ENCODE results near the gene L3MBTL2.
"Not testable (repeated sequence)": the region's sequence is repeated elsewhere in the genome, so short reads cannot be mapped to it uniquely, and the experiment has no call there.

The L3MBTL2 gene

GRCh38 chr22:41204992-41205900 lies at the start of gene L3MBTL2:
L3MBTL2 (plus strand) TSS chr22:41205312; CDS start chr22:41205363, 51 bp downstream.
- DNase-seq (ENCODE audit: low read depth): peak; percentile 88

DNA sequence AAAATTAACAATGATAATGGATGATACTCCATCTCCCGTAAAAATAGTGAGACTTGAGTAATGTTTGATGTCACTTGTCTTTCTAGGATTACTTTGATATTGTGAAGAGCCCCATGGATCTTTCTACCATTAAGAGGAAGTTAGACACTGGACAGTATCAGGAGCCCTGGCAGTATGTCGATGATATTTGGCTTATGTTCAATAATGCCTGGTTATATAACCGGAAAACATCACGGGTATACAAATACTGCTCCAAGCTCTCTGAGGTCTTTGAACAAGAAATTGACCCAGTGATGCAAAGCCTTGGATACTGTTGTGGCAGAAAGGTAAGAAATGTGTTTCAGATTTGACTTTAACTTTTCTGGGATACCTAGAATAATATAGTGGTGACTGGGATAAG lies 48.0 kb upstream of the L3MBTL2 start:
- DNase-seq (ENCODE audit: low read depth): no peak

DNA sequence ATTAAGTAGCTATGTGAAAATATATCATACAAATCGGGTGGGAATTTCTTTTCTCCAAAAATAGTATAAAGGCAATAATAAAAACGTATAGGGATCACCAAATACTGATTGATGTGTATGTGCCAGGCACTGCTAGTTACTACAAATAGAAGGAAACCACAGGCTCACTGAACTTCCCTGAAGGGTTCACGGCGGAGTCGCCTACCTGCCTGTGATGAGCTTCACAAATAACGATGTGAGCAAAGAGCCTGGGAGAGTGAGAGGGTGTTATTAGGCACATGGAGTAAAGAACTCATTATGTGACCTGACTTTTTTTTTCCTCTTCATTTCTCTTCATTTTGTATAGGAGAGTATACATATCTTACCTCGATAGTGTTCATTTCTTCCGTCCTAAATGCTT lies 36.0 kb upstream of the L3MBTL2 start:
- no peak for DNase-seq (ENCODE audit: low read depth)

DNA sequence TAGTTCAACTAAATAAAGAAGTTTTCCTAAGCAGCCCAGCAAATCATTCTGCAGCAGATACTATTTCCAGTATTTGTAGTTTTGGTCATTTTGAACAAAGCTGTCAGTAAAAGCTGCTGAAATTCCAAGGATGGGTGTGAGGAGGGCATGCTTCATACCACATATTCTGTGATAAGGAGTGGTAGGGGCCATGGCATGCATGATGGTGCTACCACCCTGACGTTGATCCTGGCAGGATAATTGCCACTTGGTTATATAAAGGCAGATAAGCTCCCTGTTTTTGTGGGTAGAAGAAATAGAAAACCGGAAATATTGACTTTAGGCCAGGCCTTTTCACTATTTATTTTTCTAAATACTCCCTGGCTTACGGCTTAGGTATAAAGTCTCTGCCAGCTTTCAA lies 33.1 kb upstream of the L3MBTL2 start:
- DNase-seq (ENCODE audit: low read depth): no peak

DNA sequence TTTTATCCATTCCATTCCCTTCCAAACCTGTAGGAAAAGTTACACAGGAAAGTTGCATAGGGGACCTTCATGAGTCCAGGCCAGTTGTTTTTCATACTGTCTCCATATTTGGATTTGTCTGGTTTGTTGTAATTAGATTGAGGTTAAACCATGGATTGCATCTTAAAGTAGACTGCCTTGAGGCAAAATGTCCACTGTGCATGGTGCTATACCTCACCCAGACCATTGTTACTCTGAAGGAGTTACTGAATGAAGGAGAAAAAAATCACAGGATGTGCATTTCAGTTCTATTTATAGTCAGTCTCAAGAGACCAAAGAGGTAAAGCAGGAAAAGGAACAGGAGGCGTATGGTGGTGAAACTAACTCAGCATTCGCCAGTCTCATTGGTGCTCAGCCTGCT lies 29.6 kb upstream of the L3MBTL2 start:
- no peak for DNase-seq (ENCODE audit: low read depth)

- DNase-seq (ENCODE audit: low read depth): no peak
These were observed 28.0 kb upstream of the L3MBTL2 start for GRCh38 chr22:41177040-41177621.

DNA sequence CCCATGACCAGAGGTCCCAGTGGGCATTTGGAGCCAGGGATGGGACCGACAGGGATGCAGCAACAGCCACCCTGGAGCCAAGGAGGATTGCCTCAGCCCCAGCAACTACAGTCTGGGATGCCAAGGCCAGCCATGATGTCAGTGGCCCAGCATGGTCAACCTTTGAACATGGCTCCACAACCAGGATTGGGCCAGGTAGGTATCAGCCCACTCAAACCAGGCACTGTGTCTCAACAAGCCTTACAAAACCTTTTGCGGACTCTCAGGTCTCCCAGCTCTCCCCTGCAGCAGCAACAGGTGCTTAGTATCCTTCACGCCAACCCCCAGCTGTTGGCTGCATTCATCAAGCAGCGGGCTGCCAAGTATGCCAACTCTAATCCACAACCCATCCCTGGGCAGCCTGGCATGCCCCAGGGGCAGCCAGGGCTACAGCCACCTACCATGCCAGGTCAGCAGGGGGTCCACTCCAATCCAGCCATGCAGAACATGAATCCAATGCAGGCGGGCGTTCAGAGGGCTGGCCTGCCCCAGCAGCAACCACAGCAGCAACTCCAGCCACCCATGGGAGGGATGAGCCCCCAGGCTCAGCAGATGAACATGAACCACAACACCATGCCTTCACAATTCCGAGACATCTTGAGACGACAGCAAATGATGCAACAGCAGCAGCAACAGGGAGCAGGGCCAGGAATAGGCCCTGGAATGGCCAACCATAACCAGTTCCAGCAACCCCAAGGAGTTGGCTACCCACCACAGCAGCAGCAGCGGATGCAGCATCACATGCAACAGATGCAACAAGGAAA lies 27.3 kb upstream of the L3MBTL2 start:
- DNase-seq (ENCODE audit: low read depth): no peak

DNA sequence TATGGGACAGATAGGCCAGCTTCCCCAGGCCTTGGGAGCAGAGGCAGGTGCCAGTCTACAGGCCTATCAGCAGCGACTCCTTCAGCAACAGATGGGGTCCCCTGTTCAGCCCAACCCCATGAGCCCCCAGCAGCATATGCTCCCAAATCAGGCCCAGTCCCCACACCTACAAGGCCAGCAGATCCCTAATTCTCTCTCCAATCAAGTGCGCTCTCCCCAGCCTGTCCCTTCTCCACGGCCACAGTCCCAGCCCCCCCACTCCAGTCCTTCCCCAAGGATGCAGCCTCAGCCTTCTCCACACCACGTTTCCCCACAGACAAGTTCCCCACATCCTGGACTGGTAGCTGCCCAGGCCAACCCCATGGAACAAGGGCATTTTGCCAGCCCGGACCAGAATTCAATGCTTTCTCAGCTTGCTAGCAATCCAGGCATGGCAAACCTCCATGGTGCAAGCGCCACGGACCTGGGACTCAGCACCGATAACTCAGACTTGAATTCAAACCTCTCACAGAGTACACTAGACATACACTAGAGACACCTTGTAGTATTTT lies 26.6 kb upstream of the L3MBTL2 start:
- DNase-seq (ENCODE audit: low read depth): no peak

DNA sequence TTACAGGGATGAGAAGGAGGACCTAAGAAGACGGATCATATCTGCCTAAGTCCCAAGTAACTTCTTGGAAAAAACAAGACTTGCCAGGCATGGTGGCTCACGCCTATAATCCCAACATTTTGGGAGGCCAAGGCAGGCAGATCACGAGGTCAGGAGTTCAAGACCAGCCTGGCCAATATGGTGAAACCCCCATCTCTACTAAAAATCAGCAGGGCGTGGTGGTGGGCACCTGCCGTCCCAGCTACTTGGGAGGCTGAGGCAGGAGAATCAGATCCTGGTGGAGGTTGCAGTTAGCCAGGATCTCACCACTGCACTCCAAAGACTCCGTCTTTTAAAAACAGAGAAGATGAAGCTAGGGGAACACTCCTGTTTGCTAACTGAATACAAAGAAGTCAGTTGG lies 24.8 kb upstream of the L3MBTL2 start:
- DNase-seq (ENCODE audit: low read depth): not testable (repeated sequence)

- no peak for DNase-seq (ENCODE audit: low read depth)
These were observed 24.2 kb upstream of the L3MBTL2 start for GRCh38 chr22:41180926-41181325.

DNA sequence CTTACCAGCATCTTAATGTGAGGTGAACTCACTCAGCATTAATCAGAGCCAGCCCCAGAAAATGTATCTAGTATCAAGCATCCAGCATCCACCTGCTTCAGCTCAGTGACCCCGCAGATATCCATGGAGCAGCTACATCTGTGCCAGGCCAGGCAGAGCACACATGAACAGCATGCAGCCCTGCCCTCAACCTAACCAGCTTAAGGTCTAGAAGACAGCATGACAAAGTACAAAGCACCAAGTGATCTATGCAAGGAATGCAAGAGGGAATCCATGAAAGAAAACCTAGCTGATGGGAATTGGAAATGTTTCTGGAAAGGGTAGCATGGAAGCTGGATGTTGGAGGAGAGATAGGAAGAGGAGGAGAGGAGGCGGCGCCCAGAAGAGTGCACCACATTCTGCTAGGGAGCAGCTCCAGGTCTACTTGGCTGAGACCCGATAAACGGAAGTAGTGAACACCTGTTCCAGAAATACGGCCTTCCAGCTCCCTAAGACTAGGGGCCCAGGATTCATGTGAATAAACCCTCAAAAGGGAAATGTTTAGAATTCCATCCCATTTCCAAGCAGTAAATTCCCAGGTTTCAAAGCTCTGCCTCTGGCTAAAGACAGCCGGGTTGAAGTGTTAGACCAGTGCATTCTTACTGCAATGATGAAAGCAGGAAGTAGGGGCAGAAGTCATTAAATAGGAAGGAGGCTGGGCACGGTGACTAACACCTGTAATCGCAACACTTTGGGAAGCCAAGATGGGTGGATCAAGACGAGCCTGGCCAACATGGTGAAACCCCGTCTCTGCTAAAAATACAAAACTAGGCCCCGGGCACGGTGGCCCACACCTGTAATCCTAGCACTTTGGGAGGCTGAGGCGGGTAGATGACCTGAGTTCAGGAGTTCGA lies 23.5 kb upstream of the L3MBTL2 start:
- peak; percentile 54 for DNase-seq (ENCODE audit: low read depth)

GRCh38 chr22:41184679-41185078 lies 20.4 kb upstream of the L3MBTL2 start:
- DNase-seq (ENCODE audit: low read depth): no peak

DNA sequence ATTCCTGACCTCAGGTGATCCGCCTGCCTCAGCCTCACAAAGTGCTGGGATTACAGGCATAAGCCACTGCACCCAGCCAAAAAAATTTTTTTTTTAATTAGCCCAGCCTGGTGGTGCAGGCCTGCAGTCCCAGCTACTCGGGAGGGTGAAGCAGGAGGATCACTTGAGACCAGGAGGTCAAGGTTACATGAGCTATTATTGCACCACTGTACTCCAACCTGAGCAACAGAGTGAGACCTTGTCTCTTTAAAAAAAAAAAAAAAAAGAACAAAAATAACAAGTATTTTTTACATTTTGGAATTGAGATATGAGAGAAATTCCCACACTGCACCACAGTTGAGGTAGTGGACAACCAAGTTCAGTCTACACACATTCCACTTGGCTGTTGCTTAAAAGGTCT lies 13.6 kb upstream of the L3MBTL2 start:
- DNase-seq (ENCODE audit: low read depth): no peak

- no peak for DNase-seq (ENCODE audit: low read depth)
These were observed 11.3 kb upstream of the L3MBTL2 start for GRCh38 chr22:41193829-41194228.

DNA sequence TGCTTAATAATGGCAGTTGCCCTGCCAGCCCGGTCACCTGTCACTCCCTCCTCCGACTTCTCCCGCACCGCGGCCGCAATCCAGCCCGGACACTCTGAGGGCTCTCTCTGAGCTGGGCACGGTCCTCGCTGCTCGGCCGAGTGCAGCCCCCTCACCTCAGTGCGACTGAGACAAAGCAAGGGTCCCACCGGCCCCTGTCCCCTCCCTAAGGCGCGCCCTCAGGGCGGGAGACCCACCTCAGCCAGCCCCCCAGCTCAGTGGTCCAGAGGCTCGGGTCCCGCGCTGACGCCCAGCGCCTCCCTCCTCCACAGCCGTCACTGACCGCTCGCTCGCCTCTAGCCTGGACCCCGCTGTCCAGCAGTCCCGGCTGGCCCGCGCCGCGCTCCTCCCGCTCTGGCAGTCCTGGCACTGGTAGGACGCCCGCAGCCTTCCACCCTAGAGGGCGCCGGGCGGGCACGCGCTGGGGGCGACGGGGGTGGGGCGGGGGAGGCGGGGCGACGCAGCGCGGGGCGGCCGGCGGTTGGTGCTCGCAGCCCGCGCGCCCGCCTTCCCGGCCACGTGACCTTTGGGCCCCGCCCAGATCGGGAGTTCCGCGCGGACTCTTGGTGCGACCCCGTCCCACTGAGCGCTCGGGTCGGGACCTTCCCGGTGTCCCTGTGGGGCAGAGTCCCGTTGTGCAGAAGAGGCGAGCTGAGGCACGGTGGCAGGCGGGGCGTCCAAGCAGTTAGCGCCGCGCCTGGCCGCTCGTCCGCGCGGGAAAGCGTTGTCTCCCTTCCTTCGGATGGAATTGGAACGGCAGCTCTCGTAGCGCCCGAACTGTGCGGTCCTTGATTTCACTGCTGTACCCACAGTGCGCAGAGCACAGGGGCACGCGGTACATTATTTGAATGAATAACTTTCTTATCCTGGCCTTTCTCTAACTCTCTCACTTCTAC lies 7.8 kb upstream of the L3MBTL2 start:
- DNase-seq (ENCODE audit: low read depth): peak; percentile 26

- DNase-seq (ENCODE audit: low read depth): no peak
These were observed 7.0 kb upstream of the L3MBTL2 start for GRCh38 chr22:41198027-41198580.

DNA sequence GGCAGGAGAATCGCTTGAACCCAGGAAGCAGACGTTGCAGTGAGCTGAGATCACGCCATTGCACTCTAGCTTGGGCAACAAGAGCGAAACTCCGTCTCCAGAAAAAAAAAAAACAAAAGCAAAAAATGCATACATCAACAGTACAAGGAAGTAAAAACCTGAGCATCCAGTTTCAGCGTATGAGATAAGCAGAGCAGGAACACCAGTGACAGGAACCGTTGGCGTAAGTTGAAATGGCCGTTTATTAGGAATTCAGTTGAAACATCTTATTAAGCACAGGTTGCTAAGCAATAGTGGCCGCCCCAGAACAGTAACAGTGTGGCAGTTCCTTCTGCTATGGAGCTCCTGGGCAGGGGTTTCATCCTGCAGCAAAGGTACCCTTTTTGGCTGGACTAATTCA lies 4.0 kb upstream of the L3MBTL2 start:
- DNase-seq (ENCODE audit: low read depth): no peak

GRCh38 chr22:41203118-41203517 lies 2.0 kb upstream of the L3MBTL2 start:
- no peak for DNase-seq (ENCODE audit: low read depth)

DNA sequence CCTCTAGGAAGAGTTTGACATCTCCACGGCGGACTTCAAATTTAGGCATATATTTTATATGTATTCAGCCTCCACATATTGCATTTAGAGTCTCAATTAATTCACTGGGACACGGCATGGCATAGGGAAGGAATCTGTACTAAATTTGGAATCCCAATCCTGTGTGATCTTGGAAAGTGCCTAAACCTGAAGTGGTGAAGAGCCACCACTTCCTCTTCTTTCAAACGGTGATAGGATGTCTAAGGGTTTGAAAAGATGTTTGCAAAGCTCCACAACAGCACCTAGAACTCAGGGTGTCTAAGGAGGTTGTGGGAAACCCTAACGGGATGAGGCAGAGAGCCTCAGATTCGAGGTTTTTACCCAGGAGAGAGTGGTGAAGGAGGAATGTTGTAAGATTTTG lies 1.0 kb upstream of the L3MBTL2 start:
- no peak for DNase-seq (ENCODE audit: low read depth)

DNA sequence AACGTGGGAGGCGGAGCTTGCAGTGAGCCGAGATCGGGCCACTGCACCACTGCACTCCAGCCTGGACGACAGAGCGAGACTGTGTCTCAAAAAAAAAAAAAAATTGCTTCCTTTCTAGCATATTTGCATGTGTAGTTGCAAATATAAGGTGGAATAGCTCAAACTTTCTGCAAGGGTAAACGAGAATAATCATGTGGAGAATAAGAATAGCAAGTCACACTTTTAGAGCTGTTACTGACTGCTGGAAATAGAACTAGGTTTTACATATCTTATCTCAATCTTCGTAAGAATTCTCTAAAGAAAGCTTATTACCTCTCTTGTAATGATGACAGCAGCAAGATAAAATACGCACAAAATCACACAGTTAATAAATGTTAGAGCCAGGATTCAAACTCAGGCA lies 1.6 kb downstream of the L3MBTL2 start:
- DNase-seq (ENCODE audit: low read depth): no peak

Measured in HS-5 (cell line).